Inflammatory macrophage (primary cell): ENCODE results near the gene NTN3.
"Not testable (repeated sequence)": the region's sequence is repeated elsewhere in the genome, so short reads cannot be mapped to it uniquely, and the experiment has no call there.

Source experiments
- DNase-seq, 2 donors: peaks; one replicate each; pipeline ENCODE4 v3.0.0-alpha.2; 2020 to 2022

The NTN3 gene

DNA sequence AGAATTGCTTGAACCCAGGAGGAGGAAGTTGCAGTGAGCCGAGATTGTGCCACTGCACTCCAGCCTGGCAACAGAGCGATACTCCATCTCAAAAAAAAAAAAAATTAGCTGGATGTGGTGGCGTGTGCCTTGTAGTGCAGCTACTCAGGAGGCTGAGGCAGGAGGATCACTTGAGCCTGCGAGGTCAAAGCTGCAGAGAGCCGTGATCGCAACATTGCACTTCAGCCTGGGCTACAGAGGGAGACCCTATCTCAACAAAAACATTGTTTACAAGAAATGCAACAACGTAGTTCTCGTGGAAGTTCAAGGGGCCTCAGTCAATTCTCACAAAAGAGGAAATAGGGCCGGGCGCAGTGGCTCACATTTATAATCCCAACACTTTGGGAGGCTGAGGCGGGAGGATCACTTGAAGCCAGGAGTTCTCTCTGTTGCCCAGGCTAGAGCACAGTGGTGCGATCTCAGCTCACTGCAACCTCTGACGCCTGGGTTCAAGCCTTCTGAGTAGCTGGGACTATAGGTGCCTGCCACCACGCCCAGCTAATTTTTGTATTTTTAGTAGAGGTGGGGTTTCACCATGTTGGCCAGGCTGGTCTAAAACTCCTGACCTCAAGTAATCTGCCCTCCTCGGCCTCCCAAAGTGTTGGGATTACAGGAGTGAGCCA lies 29.8 kb upstream of the NTN3 start:
- DNase-seq, result not testable (repeated sequence)

- DNase-seq, result no peak
Measured at GRCh38 chr16:2443555-2443954, 27.5 kb upstream of the NTN3 start.

DNA sequence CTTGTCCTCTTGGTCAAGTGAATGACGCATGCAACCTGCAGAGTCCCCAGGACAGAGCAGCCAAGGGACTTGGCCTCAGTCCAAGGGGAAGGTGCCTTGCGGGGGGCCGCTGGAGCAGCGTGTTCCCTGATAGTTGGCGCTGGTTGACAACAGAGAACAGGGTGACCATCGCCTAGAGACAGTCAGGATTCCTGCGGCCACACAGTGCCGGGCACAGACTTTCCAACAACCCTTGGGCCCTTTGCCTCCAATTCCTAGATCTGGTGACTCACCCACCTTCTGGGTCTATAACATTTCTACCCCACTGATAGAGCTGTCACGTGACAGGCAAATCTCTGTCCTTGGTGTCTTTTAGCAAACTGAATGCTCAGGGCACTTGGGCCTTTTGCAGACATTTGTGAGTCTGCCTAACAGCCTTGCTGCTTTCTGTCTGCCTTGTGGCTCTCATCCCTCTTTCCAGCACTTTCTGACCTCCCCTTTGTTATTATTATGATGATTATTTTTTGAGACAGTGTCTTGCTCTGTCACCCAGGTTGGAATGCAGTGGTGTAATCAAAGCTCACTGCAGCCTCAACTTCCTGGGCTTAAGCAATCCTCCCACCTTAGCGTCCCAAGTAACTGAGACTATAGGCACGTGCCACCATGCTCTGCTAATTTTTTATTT lies 23.0 kb upstream of the NTN3 start:
- DNase-seq, result no peak

DNA sequence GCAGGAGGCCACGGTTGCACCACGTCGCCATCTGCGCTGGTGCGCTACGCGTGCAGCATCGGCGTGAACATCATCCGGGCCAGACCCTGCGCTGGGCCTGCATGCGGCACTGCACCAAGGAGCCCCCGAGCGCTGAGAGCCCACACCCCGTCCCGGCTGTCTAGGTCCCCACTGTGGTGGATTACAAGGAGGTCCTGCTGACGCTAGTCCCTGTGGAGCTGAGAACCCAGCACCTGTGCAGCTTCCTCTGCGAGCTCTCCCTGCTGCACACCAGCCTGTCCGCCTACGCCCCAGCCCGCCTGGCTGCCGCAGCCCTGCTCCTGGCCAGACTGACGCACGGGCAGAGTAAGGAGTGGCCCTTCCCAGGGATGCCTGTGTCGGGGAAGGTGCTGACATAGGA lies 22.0 kb upstream of the NTN3 start:
- DNase-seq, result no peak

DNA sequence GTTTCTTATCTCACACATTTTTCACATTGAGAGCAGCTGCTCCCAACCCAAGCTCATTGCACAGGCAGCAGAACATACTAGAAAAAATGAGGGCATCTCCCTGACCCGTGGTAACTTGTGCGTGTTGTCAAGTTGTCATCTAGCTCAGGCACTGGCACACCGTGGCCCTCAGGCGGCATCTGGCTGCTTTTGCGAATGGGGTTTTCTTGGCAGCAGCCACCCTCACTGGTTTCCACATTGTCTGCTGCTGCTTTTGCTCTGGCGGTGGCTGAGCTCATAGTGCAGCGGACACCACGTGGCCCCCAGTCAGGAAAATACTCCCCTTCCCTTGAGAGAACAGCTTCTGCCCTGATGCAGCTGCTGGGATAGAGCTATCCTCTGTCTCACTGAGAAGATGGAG lies 20.6 kb upstream of the NTN3 start:
- no peak for DNase-seq

GRCh38 chr16:2450975-2451381 lies 20.1 kb upstream of the NTN3 start:
- no peak for DNase-seq

- no peak for DNase-seq
Measured at GRCh38 chr16:2451851-2452320, 19.2 kb upstream of the NTN3 start.

- no peak for DNase-seq
Measured at GRCh38 chr16:2452650-2453049, 18.4 kb upstream of the NTN3 start.

- no peak for DNase-seq
Measured at GRCh38 chr16:2455081-2455845, 15.8 kb upstream of the NTN3 start.

- DNase-seq, result no peak
Measured at GRCh38 chr16:2456551-2457153, 14.4 kb upstream of the NTN3 start.

GRCh38 chr16:2457267-2457666 lies 13.8 kb upstream of the NTN3 start:
- DNase-seq, result no peak

GRCh38 chr16:2457946-2458345 lies 13.2 kb upstream of the NTN3 start:
- no peak for DNase-seq

- no peak for DNase-seq
Measured at GRCh38 chr16:2458887-2459646, 12.0 kb upstream of the NTN3 start.

GRCh38 chr16:2459647-2460390 lies 11.3 kb upstream of the NTN3 start, which contains the start of gene TEDC2:
TEDC2 (plus strand) TSS chr16:2460109; CDS start chr16:2460145, 36 bp downstream.
- DNase-seq, result peak; percentile 94 to 95

GRCh38 chr16:2460391-2460713 lies 10.7 kb upstream of the NTN3 start:
- DNase-seq, result no peak

DNA sequence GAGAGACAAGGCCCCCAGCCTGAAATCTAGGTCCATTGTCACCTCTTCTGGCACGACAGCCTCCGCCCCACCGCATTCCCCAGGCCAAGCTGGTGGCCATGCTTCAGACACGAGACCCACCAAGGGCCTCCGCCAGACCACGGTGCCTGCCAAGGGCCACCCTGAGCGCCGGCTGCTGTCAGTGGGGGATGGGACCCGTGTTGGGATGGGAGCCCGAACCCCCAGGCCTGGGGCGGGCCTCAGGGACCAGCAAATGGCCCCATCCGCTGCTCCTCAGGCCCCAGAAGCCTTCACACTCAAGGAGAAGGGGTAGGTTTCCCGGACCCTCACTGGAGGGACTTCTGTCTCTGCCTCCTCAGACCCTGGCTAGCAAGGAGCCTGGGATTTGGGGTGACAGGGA lies 10.2 kb upstream of the NTN3 start:
- DNase-seq, result no peak

DNA sequence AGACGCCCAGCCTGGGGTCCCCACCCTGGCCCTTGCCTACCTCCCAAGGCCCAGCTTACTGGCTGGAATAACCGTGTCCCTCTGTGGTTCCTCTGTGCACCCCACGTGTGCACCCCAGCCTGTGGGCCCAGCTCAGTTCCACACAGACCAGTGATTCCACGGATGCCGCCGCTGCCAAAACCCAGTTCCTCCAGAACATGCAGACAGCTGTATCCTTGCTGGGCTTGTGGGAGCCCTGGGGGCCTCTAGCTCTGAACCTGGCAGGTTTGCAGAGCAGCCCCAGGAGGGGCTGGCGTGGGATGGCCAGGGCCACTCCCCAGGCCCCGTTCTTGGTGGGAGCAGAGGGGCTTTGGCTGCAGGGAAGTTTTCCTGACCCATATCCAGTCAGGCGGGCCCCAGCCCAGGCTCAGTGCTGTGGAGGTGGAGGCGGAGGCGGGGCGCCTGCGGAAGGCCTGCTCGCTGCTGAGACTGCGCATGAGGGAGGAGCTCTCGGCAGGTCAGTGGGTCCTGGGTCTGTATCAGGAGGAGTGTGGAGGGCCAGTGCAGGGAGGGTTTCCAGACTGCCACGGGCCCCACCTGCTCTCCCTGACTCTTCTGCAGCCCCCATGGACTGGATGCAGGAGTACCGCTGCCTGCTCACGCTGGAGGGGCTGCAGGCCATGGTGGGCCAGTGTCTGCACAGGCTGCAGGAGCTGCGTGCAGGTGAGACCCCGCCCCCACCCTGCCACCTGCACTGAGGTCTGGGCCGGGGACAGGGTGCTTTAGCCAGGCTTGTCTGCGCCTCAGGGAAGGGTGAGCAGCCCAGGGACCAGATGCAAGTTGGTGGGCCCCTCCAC lies 8.8 kb upstream of the NTN3 start:
- DNase-seq, result no peak

- DNase-seq, result no peak
Measured at GRCh38 chr16:2464333-2464732, 6.8 kb upstream of the NTN3 start.

GRCh38 chr16:2465653-2466415 lies 5.3 kb upstream of the NTN3 start:
- peak in 1 of 2 donors; percentile 20 for DNase-seq
